GM10847 (cell line): ENCODE results near the gene PRDM16.

Source experiments
- POLR2A ChIP-seq: IDR thresholded peaks from 2 replicates; pipeline ENCODE4 v1.6.1; 2011; ENCODE audit not compliant: insufficient read length; ENCODE audit errors: extremely low read depth

Gene PRDM16

DNA sequence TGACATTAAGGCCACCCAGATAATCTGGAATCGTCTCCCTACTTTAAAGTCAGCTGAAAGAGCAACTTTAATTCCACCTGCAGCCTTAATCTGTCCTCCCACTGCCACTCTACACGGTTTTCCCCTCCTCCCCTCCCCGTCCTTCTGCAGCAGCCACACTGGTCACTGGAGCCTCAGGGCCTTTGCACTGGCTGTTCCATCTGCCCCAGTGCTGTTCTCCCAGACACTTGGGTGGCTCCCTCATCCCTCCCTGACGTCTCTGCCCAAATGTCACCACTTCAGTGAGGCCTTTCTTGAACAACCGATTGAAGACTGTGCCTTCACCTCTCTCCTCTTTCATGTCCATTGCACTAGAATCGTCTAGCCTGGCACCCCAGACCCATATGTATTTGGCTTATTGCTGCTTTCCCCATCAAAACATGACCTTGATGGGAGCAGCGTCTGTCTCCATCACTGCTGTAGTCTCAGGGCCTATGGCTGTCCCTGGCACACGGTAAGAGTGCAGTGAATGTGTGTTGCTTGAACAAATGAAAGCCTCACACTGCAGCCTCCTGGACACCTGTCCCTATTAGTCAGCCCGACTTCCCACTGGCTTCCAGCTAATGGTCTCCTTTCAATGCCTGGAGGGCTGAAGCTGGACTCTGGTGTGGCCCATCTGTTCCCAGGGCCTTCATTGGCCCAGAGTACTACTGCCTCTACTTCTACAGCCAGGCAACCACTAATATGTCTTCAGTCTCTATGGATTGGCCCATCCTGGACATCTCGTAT lies 10.6 kb upstream of the PRDM16 start:
- no peak for TF ChIP-seq POLR2A

DNA sequence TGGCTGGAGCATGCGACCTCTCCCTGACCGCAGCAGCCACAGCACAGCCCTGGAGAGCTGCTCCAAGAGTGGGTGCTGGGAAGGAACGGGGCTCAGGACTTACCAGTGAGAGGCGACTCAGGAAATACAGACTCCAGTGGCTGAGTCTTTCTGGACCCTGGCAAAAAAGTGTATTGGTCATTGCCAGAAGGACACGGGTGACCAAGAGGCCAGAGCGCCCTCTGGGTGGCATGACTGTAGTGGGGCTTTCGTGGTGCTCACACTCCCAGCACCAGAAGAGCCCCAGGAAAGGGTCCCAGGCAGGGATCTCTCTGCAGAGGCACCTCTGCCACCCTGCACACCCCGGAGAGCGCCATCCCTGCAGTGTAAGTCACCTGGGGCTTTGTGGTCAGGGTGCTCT lies 8.9 kb upstream of the PRDM16 start:
- TF ChIP-seq POLR2A = no peak

DNA sequence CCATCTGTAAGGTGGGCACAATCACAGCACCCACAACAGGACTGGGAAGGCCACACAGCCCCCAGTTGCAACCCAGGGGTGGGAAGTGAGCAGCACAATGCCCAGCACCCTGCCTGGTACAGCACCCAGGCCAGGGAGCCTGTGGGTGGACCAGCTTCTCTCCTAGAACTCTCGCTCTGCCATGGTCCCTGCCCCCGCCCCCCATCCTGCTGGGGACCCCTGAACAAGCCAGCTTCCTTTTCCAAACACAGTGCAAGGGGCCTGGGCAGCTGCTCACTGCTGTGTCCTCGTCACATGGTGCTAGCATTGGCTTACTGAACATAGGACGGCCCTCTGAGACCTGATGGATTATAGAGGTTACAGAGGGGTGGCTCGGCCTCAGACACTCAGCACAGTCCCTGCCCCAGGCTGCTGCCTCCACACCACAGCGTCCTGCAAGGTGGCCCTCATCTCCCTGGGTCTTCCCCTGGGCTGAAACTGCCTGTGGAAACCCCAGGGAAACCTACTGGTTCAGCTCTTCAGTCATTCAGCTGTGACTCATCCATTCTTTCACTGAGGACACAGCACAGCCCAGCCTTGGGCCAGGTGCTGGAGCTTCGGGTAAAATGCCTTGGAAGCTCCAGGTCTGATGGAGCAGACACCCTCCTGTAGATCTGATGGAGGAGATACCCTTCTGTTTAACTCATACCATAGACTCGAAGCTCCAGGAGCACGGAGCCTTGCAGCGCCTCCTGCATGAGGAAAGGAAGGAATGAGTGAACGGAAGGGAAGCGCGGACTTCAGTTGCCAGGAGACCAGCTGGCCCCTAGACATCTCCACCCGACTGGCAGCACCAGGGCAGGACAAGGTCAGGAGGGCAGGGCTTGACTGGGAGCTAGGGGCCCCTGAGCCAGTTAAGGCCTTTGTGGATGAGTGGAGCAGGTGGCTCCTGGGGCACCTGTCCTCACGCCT lies 8.1 kb upstream of the PRDM16 start:
- TF ChIP-seq POLR2A = no peak

DNA sequence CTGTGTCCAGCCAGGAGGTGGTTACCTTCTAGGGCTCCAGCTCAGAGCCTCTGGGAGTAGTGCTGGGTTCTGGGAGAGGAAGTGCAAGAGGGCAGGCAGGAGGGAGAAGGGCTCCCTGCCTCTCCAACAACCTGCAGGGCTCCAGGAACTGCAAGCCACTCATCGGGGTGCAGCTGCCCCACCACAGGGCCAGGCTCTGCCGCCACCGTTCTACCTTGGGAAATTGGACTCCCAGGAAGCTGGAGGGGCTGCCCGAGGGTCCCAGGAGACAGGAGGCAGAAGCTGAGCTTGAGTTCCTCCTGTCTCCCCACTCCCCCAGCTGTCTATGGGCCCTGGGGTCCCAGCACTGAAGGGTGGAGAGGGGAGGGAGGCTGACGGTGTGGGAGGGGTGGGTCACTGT lies 7.4 kb upstream of the PRDM16 start:
- no peak for TF ChIP-seq POLR2A

DNA sequence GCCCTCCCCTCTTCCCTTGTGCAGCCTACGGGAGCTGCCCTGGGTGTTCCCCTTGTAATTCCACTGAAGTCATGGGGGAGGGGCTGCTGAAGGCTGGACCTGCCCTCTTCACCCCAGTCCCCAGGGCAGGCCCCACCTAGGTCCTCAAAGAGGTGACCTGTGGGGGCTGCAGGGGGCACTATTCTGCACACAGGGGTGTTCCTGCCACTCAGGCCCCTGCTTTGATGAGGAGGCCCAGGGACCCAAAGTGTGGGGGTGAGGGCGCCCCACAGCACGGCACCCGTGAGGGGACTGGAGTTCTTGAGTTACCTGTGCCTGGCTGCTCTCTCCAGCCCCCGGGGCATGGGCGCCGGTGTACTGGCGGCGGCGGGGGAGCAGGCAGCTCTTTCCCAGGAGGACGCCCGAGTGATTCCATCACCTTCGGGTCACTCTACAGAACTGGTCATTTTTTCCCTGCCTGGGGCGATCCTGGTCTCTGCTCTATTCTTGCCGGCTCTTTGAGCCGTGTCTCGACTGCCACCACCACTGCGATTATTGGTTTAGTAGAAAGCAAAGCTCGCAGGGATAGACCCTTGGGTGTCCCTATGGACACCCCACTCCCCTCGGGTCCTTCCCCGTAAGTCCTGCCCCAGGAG lies 6.9 kb upstream of the PRDM16 start:
- TF ChIP-seq POLR2A = no peak

DNA sequence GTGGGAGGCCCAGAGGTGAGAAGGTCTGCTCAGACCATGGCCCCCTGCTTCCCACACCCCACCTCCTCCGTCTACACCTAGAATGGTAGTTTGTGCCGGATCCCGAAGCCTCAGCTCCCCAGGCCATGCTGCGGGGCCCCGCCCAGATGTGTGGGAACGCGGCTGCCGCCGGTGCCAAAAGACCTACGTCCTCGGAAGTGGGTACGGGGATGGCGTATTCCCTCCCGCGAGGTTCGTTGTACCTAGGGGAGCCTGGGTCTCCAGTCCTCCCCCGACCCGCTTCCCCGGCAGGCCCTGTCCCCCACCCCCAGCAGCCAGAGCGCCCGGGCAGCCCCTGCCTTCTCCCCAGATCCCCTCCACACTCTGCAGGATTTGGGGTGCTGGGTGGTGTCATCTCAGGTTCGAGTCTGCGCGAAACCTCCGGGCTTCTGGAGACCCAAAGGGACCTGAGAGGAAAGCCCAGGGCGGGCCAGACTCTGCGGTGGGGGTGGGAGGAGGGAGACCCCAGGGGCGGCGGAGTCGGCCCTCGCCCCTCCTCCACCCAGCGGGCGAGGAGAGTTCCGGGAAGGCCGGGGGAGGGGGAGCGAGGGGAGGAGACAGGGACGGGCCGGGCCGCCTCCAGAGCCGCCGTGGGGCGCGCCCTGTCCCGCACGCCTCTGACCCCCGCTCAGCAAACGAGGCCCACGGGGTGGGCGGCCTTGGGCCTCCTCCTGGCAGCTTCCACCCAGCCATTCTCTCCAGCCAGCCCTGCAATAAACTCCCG lies 6.2 kb upstream of the PRDM16 start:
- no peak for TF ChIP-seq POLR2A

DNA sequence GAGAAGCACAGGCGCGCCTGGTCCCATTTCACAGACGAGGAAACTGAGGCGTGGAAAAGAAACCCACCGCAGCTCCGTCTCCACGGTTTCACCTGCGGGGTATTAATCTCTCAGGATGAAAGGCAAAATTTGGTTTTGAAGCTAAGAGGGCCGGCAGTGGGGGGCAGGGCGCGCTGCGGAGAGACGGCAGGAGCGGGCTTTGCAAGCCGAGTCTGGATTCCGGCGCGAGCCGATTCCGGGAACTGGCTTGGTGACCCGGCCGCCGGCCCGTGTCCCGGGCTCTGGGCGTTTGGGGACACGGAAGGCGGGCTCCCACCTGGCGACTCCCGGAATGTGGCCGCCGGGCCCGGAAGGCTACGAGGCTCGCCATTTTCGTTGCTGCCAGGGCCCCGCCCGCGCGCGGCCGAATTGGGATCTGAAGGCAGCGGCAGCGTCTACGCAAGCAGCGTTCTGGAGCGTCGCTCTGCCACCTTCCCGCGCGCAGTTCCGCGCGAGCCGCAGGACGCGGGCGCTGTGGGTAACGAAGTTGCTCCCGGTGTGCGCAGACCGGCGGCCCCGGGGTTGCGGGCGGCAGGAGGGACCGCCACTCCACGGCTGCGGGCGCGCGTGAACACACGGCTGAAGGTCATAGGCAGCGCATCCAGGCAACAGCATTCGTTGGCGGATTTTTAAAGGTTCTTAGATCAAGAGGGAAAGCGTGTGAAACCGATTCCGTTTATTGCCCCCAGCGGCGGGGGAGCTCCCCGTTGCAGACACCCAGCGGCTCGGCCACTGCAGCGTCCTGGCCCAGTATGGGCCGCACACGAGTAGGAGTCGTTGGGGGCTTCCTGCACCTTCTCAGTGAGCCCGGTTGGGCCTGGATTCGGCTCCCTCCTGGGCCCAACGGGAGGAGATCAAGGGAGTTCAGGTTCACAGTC lies 5.4 kb upstream of the PRDM16 start:
- TF ChIP-seq POLR2A = no peak

DNA sequence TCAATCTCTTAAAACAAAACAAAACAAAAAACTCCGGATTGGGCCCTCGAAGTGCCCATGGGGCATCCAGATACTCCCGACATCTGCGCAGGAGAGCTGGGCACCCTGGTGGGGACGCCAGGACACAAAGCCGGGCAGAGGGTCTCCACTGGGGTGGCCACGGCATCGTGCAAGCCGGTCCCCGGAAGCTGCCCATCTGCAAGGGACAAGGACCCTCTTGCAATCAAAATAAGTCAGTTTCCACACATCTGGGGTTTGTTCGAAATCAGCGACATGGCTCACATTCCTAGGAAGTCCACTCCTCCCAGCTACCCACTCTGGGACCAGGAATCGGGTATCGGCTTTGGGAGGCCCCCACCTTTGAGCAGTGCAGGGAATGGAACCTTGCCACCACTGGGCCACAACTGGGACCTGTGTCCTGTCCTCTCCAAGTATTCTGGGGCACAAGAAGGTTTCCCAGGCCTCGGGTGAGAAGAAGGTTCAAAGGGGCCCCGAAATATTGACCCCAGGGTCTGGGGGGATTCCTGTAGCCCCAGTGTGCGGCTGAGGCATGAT lies 4.6 kb upstream of the PRDM16 start:
- no peak for TF ChIP-seq POLR2A

DNA sequence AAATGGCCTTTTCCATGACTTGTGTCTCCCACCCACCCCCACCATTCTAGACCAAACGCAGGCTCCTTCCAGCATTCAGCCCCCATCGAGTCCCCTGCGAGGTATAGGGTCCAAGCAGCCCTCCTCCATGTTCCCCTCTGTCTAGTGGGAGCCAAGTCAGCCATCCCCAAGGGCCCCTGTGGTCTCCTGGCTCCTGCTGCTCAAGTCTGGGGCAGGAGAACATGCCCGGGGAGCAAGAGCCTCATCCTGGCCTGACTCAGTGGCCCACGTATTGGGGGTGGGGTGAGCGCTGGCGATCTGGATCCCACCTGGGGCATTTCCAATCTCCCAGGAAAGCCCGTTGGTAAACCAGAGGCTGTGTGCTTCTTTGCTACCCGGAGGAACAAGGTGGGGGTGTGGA lies 4.1 kb upstream of the PRDM16 start:
- TF ChIP-seq POLR2A = no peak

DNA sequence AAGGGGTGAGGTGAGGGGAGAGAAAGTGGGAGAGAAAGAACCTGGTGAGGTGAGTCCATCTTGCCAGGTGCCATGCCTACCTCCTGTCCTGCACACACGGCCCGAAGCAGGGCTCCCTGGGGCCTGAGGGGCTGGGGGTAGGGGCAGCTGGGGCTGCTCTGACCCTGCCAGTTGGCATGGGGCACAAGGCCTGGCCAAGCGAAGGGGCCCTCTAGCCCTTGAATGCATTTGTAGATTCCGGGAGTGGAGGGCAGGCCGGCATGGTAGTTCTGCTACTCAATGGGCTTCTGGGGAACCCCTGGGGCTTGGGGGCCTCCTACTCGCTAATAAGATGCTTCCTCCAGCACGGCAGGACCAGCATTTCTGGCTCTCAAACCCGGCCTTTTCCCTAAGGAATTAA lies 3.6 kb upstream of the PRDM16 start:
- TF ChIP-seq POLR2A = no peak

DNA sequence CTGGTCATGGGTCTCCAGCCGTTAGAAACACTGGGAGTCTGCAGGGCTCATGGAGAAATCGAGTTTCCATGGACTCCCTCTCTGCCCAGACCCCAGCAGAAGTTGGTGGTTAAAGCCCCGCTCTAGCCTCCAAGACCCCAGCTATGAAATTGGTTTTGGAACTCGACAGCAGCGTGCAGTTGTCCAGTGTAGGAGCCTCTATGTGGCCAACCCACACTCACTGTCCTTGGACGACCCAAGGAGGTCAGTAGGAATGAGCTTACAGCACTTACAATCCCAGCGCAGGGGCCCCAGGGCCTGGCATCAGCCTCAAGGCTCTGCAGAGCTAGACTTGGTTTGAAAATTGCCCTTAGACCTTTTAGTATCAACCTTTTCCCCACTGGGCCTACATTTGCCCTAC lies 3.2 kb upstream of the PRDM16 start:
- no peak for TF ChIP-seq POLR2A

DNA sequence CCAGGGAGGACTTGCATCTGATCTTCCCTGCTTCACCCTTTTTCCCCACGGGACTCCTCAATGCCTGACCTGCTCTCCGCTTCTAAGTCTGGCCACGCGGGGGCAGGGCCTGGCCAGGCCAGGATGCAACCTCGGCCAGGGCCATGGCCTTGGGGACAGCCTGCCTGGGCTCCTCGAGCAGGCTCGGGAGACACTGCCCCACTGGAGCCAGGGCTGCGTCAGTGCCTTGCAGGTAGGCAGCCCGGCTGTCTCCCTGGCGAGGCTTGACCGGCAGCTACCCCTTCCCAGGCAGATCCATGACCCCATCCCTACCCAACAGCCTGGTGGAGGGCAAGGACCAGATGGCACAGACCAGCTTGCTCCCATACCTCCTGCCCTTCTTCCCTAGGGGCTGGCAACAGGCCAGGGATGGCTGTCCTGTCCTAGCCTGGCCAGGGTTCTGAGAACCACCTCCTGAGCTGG lies 2.7 kb upstream of the PRDM16 start:
- no peak for TF ChIP-seq POLR2A

DNA sequence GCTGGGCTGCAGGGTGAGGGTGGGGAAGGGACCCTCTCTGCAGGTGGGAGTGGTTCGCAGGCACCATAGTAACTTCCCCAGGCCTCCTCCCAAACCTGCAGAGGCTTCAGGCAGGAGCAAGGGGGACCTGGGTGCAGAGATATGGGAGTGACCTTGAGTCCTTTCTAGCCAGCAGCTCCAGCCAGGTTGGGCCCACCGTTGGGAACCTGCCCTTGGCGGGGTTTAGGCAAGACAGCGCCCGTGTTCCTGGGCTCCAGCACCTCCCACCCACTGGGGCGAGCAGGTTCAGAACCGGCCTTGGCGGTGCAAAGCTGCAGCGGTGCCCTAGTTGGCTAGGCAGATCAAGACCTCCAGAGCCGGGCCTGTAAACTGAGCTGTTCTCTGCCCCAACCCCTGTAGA lies 2.2 kb upstream of the PRDM16 start:
- no peak for TF ChIP-seq POLR2A

DNA sequence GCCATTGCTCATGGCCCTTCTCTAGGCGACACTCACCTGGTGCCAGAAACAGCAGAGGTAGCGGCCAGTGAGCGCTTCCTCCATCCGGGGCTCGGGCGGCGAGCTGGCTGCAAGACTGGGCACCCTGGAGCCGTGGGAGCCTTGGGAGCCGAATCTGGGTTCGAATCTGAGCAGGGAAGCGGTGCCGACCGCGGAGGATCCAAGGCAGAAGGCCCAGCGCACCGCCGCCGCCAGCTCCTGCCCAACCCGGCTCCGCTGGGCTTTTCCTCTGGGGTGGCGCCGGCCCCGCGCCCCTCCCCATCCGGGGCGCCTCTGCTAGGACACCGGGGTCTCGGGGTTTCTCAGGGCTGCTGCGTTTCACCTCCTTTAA lies 1.7 kb upstream of the PRDM16 start:
- TF ChIP-seq POLR2A = no peak
